Mesenteric fat pad (tissue), 1 donor: ENCODE results near the gene CDIP1. TPM values are rescaled to one million over a fixed set of nuclear protein-coding genes. Genes with fewer than 3 reads are reported as not detected.

Experiments
- DNase-seq: peaks from one replicate; pipeline ENCODE4 v3.0.0-alpha.2; 2020; ENCODE audit warnings: low spot score
- total RNA-seq: library from RNA; stranded (reverse); fragmentation: NEBNext Ultra II Directional; extraction: Animal tissue kit (Norgen Biotek cat#: 25700); gene quantifications from one replicate; pipeline ENCODE4 v1.2.1, GENCODE V29; 2021
- donor health status: DM: yes; HTN: yes; CAD: no.

CDIP1 gene
- total RNA-seq, 1 donor from 2014 or later: 24.8 TPM

- DNase-seq: no peak
These were observed 22.9 kb downstream of the CDIP1 start for GRCh38 chr16:4515611-4516233.

GRCh38 chr16:4514606-4515005, 24.0 kb downstream of the CDIP1 start:
- DNase-seq: no peak

GRCh38 chr16:4513881-4514280, 24.7 kb downstream of the CDIP1 start:
- no peak for DNase-seq

- DNase-seq: no peak
These were observed 25.3 kb downstream of the CDIP1 start for GRCh38 chr16:4513086-4513860.

DNA sequence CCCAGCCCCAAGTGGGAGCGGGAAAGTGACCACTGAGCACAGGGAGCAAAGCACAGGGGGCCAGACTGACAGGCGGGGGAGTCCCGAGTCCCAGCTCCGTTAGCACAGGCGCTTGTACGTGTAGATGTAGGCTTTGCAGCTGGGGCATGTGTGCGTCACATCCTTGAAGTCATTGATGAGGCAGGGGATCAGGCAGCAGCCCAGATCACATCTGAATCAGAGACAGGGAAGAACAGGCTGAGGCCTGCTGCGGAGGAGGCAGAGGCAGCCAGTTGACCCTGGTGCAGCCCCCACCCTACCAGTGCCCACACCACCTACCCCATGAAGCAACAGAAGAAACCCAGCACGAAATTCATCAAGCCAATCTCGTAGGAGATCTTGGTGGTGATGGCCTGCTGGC, 26.1 kb downstream of the CDIP1 start:
- no peak for DNase-seq

DNA sequence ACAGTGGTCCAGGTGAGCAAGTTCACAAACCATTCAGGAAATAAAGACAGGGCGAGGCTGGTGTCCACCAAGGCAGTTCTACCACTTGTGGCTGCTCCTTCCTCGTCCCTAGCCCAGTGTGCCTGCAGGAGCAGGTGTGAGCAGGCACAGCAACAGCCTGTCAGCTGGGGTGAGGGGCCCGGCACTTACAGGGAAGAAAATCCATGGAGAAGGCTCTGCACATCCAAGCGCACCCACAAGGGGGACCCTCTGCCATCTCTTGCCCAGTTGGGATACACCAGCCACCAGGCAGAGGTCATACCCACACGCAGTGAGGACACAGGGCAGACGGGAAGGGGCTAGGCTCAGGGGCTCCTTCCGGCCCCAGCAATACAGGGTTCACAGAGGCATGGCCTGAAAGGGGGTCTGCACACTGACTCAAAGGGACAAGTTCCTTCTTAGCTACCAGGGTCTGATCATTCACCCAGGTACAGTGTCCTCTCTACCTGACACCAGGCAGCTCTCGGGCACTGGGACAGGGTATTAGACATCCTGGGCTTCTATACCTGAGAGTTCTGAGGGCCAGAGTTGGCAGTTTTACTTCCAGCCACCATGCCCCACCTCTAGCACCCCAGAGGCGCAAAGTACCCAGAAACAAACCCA, 27.0 kb downstream of the CDIP1 start:
- no peak for DNase-seq

GRCh38 chr16:4510747-4511426, 27.7 kb downstream of the CDIP1 start:
- no peak for DNase-seq

DNA sequence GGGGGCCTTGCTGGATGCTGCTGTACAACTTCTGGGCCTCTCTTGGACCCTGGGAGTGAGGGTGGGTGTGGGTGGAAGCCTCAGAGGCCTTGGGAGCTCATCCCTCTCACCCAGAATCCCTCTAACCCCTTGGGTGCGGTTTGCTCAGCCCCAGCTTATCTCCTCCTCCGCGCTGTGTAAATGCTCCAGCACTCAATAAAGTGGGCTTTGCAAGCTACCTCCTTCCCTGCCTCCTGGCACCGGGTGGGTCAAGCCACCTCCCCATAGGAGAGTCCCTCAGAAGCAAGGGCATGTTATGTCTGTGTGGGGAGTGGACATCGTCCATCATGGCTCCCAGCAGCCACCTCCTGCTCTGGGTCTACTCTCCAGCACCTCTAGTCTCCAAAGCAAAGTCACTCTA, 28.4 kb downstream of the CDIP1 start:
- no peak for DNase-seq

- no peak for DNase-seq
These were observed 29.2 kb downstream of the CDIP1 start for GRCh38 chr16:4509420-4509819.

- no peak for DNase-seq
These were observed 29.8 kb downstream of the CDIP1 start for GRCh38 chr16:4508806-4509205.

DNA sequence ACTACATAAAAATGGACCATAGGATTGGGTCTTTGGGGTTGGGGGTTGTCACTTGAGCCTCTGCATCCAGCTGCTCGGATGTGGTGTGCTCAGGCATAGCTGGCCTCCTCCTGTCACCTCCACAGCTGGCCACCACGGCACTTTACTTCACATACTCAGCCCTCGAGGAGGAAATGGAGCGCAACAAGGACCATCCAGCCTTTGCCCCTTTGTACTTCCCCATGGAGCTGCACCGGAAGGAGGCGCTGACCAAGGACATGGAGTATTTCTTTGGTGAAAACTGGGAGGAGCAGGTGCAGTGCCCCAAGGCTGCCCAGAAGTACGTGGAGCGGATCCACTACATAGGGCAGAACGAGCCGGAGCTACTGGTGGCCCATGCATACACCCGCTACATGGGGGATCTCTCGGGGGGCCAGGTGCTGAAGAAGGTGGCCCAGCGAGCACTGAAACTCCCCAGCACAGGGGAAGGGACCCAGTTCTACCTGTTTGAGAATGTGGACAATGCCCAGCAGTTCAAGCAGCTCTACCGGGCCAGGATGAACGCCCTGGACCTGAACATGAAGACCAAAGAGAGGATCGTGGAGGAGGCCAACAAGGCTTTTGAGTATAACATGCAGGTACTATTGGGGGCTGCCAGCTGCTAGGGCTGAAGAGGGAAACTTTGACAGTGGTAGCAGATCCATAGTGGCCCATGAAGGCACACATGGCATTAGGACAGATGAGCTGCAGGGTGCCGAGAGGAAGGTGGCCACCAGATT, 30.8 kb downstream of the CDIP1 start:
- no peak for DNase-seq

DNA sequence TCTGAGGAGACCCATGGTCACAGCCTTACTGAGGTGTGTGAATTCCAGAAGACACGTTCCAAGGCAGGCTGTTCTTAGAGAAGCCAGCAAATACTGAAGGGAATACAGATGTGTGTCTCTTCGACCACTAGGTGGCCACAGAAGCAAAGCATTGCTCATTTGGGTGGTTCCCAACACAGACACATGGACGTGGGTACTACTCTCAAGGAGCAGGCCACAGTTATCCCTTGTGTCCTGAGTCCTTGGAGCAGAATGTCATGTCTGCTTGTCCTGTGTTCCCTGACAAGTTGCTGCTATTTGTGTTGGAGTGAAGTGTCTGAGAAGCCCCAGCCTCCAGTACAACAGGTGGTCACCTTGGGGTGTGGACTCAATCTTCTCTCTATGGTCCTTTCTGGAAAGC, 32.1 kb downstream of the CDIP1 start:
- DNase-seq: no peak

DNA sequence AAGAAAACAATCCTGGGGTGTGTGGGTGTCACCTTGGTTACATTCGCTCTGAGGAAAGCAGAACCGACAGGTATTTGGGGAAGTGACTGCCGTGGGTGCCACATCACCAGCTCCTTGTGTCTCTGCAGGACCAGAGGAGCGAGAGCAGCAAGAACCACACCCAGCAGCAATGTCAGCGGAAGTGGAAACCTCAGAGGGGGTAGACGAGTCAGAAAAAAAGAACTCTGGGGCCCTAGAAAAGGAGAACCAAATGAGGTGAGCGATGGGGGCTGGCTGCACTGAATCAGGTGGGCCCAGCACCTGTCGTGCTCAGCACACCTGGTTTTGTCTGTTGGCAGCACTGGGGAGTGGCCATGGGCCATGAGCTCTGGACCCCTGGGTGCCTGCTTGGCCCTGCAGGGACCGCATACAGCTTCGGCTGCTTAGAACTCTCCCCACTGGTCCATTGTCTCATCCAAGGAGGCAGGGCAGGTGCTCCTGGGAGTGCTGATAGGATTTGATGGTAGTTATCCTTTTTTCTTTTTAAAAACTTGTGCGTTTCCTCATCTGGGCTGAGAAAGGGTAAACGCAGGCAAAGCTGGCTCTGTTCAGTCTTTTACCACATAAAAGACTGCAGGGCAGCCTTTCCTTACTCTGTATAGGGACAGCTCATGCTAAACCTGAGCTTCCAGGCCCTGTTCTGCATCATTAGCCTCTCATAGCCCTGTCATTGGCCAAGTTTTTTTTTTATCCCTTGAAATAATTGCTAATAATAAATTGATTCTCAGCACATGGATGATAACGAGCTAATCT, 33.0 kb downstream of the CDIP1 start:
- DNase-seq: no peak

DNA sequence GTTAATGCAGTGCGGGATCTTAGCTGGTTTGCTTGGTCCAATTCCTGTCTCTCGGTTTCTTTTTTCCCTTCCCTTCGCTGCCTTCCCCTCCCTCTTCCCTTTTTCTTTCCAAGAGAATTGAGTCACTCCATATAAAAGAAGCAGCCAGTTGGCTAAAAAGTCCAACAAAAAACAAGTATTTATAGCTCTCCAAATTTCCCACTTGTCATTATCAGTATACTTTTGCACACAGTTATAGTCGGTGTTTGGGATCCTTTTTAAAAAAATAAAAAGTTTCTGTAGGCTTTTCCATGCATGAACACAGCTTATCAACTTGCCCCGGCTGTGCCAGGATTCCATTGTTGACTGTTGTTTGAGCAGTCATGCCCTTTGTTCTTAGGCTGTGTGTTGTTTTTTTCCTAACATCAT, 37.5 kb downstream of the CDIP1 start:
- DNase-seq: no peak

DNA sequence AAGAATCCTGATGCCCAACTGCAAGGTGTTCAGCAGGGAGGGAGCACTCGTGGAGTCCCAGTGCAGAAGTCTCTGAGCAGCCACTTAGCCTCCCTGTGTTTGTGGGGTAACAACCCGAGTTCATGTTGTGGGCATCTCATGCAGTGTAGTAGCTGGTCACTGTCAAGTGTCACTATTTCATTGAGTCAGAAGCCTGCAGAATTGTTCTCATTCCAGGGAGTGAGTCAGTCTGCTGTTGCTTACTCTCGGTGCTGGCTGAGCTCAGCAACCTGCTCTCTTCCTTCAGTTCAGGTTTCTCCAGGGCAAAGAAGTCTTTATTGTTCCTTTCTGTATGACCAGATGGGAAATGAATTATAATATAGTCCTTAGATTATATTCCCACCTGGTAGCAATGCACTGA, 38.3 kb downstream of the CDIP1 start:
- DNase-seq: no peak

- no peak for DNase-seq
These were observed 39.4 kb downstream of the CDIP1 start for GRCh38 chr16:4499196-4499555.

GRCh38 chr16:4498546-4499195, 39.9 kb downstream of the CDIP1 start:
- DNase-seq: no peak

GRCh38 chr16:4496305-4496704, 42.3 kb downstream of the CDIP1 start:
- DNase-seq: no peak

GRCh38 chr16:4495766-4496165, 42.8 kb downstream of the CDIP1 start:
- no peak for DNase-seq
